Fibroblast of lung (primary cell): Measurements from ENCODE around the gene STXBP4.

Experiments used
- CTCF ChIP-seq, 2 donors: IDR thresholded peaks in 1 of 2; conservative IDR thresholded peaks in 1 of 2; 1 replicate in 1 of 2; 2 replicates in 1 of 2; pipeline ENCODE4 v1.5.1; 2011 to 2012; ENCODE audit warnings: low read length in 2 of 2, control low read depth in 1 of 2, inconsistent platforms in 1 of 2, low read depth in 1 of 2, mild to moderate bottlenecking in 1 of 2
- EZH2 ChIP-seq: IDR thresholded peaks from 2 replicates; pipeline ENCODE4 v1.5.1; 2012; ENCODE audit warnings: low read length, control low read depth, mild to moderate bottlenecking; ENCODE audit errors: missing control alignments

- TF ChIP-seq CTCF (conservative IDR thresholded peaks at IDR 0.05 in 1 of 2, IDR thresholded peaks at IDR 0.05 in 1 of 2; ENCODE audit: low read depth in 1 of 2, low read length in 2 of 2): no peak
- TF ChIP-seq EZH2: no peak
Observed at GRCh38 chr17:55114283-55114682, 145.7 kb downstream of the STXBP4 start.
